Activated CD8-positive, alpha-beta T cell treated with anti-CD3 and anti-CD28 coated beads for 36 hours (primary cell): ENCODE data around the gene EBF3. TPM values are rescaled to one million over a fixed set of nuclear protein-coding genes. Genes with fewer than 3 reads are reported as not detected.

Experiments
- ATAC-seq: fragments of 200-7000 bp; cut with Tn5 transposase; one replicate; pipeline ENCODE4 v1.10.0; 2021; ENCODE audit warnings: mild to moderate bottlenecking, moderate library complexity
- CTCF ChIA-PET: fragments of 350-600 bp; sonication (Branson Sonifier 250); formaldehyde crosslinking; loops from one replicate; lab custom pipeline; 2021; ENCODE audit warnings: antibody characterized with exemption; lab: Charles Lee
- POLR2A ChIA-PET: fragments of 350-600 bp; sonication (Branson Sonifier 250); formaldehyde crosslinking; loops from one replicate; lab custom pipeline; 2021; ENCODE audit warnings: antibody characterized with exemption; lab: Charles Lee
- DNase-seq: peaks from one replicate; pipeline ENCODE4 v3.0.0-alpha.2; 2020
- H3K27ac Mint-ChIP-seq: one replicate; pipeline ENCODE4 v1.8.0; 2021; ENCODE audit warnings: mild to moderate bottlenecking, mixed read lengths
- H3K27me3 Mint-ChIP-seq: one replicate; pipeline ENCODE4 v1.8.0; 2021; ENCODE audit warnings: mixed read lengths
- H3K36me3 Mint-ChIP-seq: one replicate; pipeline ENCODE4 v1.8.0; 2021; ENCODE audit warnings: low read depth, mixed read lengths
- H3K4me1 Mint-ChIP-seq: one replicate; pipeline ENCODE4 v1.8.0; 2021; ENCODE audit warnings: low read depth, mixed read lengths
- H3K4me3 Mint-ChIP-seq: one replicate; pipeline ENCODE4 v1.8.0; 2021; ENCODE audit warnings: mild to moderate bottlenecking, moderate library complexity, mixed read lengths
- H3K9me3 Mint-ChIP-seq: one replicate; pipeline ENCODE4 v1.8.0; 2021; ENCODE audit warnings: mixed read lengths
- CTCF ChIP-seq: fragments of 200-600 bp; IDR thresholded peaks from one replicate; pipeline ENCODE4 v1.8.0; 2022; ENCODE audit warnings: antibody characterized with exemption, mild to moderate bottlenecking
- intact Hi-C: fragments of 100-400 bp; cut with micrococcal nuclease; formaldehyde crosslinking; loops from one replicate; pipeline ENCODE4 v1.10.0; 2022
- total RNA-seq, 2 experiments: library from RNA; stranded (reverse); gene quantifications; one replicate each; pipeline ENCODE4 v1.2.3, GENCODE V29; 2021

The EBF3 gene
- total RNA-seq, 2 experiments from 2014 or later: not detected

GRCh38 chr10:129865413-129865812, 98.7 kb downstream of the EBF3 start:
- ChIA-PET CTCF (interaction anchor here (1.4 kb wide), 1 partner anchor 12 kb away, joined by 3 read pairs; no protein-coding TSS in a partner anchor), POLR2A (no interaction called here)
- Mint-ChIP-seq H3K27me3 (no peaks in the 10 kb centered on the region), H3K4me3 (no peak overlapping the region), H3K36me3 (no peaks in the 10 kb centered on the region), H3K9me3 (no peaks in the 10 kb centered on the region), H3K27ac (no peak overlapping the region), H3K4me1 (no peaks in the 10 kb centered on the region)
- ATAC-seq (no peak), DNase-seq (no peak)
- no peak for TF ChIP-seq CTCF
- intact Hi-C loops: no loop called here

- no peak overlapping the region for H3K27ac Mint-ChIP-seq
- H3K4me3 Mint-ChIP-seq: no peak overlapping the region
- CTCF ChIA-PET: interaction anchor here (1.2 kb wide), 1 partner anchor 11 kb away, joined by 3 read pairs; no protein-coding TSS in a partner anchor
- no peaks in the 10 kb centered on the region for H3K36me3 Mint-ChIP-seq
- POLR2A ChIA-PET: no interaction called here
- DNase-seq: no peak
- intact Hi-C loops: no loop called here
- H3K4me1 Mint-ChIP-seq: no peaks in the 10 kb centered on the region
- ATAC-seq: no peak
- H3K9me3 Mint-ChIP-seq: no peaks in the 10 kb centered on the region
- H3K27me3 Mint-ChIP-seq: no peaks in the 10 kb centered on the region
- no peak for TF ChIP-seq CTCF
These were observed 99.4 kb downstream of the EBF3 start for GRCh38 chr10:129864601-129865126.

- Mint-ChIP-seq H3K27ac (no peak overlapping the region), H3K36me3 (no peaks in the 10 kb centered on the region), H3K4me1 (no peaks in the 10 kb centered on the region), H3K4me3 (no peak overlapping the region), H3K27me3 (no peaks in the 10 kb centered on the region), H3K9me3 (no peaks in the 10 kb centered on the region)
- ChIA-PET POLR2A (no interaction called here), CTCF (interaction anchor here (1.2 kb wide), 1 partner anchor 10 kb away, joined by 3 read pairs; no protein-coding TSS in a partner anchor)
- DNase-seq (no peak), ATAC-seq (no peak)
- intact Hi-C loops: no loop called here
- TF ChIP-seq CTCF: no peak
These were observed 100.0 kb downstream of the EBF3 start for GRCh38 chr10:129864082-129864481.

GRCh38 chr10:129863201-129863663, 100.8 kb downstream of the EBF3 start:
- TF ChIP-seq CTCF: no peak
- H3K4me1 Mint-ChIP-seq: no peaks in the 10 kb centered on the region
- CTCF ChIA-PET: no interaction called here
- ATAC-seq (no peak), DNase-seq (no peak)
- H3K4me3 Mint-ChIP-seq: no peak overlapping the region
- intact Hi-C loops: no loop called here
- H3K9me3 Mint-ChIP-seq: no peaks in the 10 kb centered on the region
- no peak overlapping the region for H3K27ac Mint-ChIP-seq
- H3K27me3 Mint-ChIP-seq: no peaks in the 10 kb centered on the region
- POLR2A ChIA-PET: no interaction called here
- no peaks in the 10 kb centered on the region for H3K36me3 Mint-ChIP-seq

- Mint-ChIP-seq H3K4me3 (no peak overlapping the region), H3K36me3 (no peaks in the 10 kb centered on the region), H3K9me3 (no peaks in the 10 kb centered on the region), H3K27ac (no peak overlapping the region), H3K4me1 (no peaks in the 10 kb centered on the region), H3K27me3 (no peaks in the 10 kb centered on the region)
- ATAC-seq (no peak), DNase-seq (no peak)
- no peak for TF ChIP-seq CTCF
- CTCF ChIA-PET: no interaction called here
- intact Hi-C loops: no loop called here
- POLR2A ChIA-PET: interaction anchor here (0.9 kb wide), 1 partner anchor 524 kb away, joined by 3 read pairs; no protein-coding TSS in a partner anchor
These were observed 102.1 kb downstream of the EBF3 start for GRCh38 chr10:129861776-129862531.
